ENCODE results near the gene TP53BP2. TPM values are rescaled to one million over a fixed set of nuclear protein-coding genes. Genes with fewer than 3 reads are reported as not detected.

The TP53BP2 gene
- total RNA-seq, 2 donors from 2014 or later: 63.1 to 88.9 TPM

DNA sequence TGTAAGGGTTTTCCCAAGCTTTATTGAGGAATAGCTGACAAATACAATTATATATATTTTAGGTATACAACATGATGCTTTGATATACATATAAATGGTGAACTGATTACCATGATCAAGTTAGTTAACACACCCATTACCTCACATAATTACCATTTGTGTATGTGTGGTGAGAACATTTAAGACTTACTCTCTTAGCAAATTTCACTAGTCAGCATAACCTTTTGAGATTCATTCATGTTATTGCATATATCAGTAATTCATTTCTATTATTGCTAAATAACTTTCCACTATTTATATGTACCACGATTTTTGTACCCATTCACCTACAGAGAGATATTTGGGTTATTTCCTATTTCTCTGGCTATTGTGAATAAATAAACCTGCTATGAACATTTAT is 16.2 kb upstream of the TP53BP2 start:
- H3K27me3 ChIP-seq (replicated peaks; ENCODE audit: insufficient read depth): no peaks in the 10 kb centered on the region
- no peaks in the 10 kb centered on the region for H3K36me3 ChIP-seq
- no peaks in the 10 kb centered on the region for H3K4me1 ChIP-seq (ENCODE audit: control insufficient read depth in 1 of 2, low read depth in 2 of 2)
- no peak for ATAC-seq (ENCODE audit: insufficient number of reproducible peaks, low FRiP score, low read depth)
- TF ChIP-seq, protein P1, sequence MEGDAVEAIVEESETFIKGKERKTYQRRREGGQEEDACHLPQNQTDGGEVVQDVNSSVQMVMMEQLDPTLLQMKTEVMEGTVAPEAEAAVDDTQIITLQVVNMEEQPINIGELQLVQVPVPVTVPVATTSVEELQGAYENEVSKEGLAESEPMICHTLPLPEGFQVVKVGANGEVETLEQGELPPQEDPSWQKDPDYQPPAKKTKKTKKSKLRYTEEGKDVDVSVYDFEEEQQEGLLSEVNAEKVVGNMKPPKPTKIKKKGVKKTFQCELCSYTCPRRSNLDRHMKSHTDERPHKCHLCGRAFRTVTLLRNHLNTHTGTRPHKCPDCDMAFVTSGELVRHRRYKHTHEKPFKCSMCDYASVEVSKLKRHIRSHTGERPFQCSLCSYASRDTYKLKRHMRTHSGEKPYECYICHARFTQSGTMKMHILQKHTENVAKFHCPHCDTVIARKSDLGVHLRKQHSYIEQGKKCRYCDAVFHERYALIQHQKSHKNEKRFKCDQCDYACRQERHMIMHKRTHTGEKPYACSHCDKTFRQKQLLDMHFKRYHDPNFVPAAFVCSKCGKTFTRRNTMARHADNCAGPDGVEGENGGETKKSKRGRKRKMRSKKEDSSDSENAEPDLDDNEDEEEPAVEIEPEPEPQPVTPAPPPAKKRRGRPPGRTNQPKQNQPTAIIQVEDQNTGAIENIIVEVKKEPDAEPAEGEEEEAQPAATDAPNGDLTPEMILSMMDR (IDR thresholded peaks at IDR 0.05): no peak
- H3K9me3 ChIP-seq: no peaks in the 10 kb centered on the region
- DNase-seq (ENCODE audit: low spot score): no peak
- H3K4me3 ChIP-seq: no peak overlapping the region
- no peak overlapping the region for H3K27ac ChIP-seq

DNA sequence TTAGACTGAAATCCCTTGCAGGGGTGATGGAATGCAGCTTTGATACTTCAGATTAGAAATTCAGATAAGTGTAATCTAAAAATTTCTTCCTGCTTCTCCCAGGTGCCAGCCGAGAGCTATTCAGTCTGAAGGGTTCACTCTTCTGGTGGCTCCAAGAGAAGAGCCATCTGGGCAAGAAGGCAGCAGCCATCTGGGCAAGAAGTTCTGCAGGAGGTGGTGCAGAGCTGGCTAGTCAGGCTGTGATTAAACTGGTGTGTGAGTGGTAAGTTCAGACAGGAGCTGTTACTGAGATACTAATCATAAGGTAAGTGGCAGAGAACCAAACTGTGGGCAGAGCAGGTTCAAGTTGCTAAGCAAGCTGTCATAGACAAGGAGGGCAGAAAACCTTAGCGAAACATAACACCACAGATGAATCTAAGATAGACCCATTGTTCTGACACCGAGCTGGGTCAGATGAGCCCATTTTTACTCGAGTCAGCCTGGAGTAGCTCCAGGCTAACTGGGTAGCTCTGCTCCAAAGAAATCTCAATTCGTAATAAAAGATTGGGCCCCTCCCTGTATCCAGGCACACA is 14.4 kb upstream of the TP53BP2 start:
- Histone ChIP-seq H3K27ac (no peak overlapping the region), H3K4me3 (no peak overlapping the region)
- ATAC-seq (ENCODE audit: insufficient number of reproducible peaks, low FRiP score, low read depth): no peak

DNA sequence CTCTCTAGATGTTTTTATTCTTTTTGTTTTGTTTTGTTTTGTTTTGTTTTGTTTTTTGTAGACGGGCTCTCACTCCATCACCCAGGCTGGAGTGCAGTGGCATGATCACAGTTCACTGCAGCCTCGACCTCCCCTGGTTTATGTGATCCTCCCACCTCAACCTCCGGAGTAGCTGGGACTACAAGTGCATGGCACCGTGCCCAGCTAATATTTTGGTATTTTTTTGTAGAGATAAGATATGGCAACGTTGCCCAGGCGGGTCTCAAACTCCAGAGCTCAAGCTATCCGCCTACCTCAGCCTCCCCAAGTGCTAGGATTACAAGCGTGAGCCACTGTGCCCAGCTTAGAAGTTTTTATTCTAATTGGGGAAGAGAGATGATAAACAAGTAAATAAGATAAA is 13.3 kb upstream of the TP53BP2 start:
- DNase-seq (ENCODE audit: low spot score) (no peak), ATAC-seq (ENCODE audit: insufficient number of reproducible peaks, low FRiP score, low read depth) (no peak)
- Histone ChIP-seq H3K4me1 (ENCODE audit: control insufficient read depth in 1 of 2, low read depth in 2 of 2) (no peaks in the 10 kb centered on the region), H3K4me3 (no peak overlapping the region), H3K27me3 (replicated peaks; ENCODE audit: insufficient read depth) (no peaks in the 10 kb centered on the region), H3K9me3 (no peaks in the 10 kb centered on the region), H3K27ac (no peak overlapping the region), H3K36me3 (no peaks in the 10 kb centered on the region)
- TF ChIP-seq, protein P1 (IDR thresholded peaks at IDR 0.05): no peak

More for the DNA sequence above, 14.4 kb upstream of the TP53BP2 start:
- DNase-seq (ENCODE audit: low spot score): no peak
- no peaks in the 10 kb centered on the region for H3K27me3 ChIP-seq (replicated peaks; ENCODE audit: insufficient read depth)
- no peaks in the 10 kb centered on the region for H3K36me3 ChIP-seq
- TF ChIP-seq, protein P1 (IDR thresholded peaks at IDR 0.05): no peak
- H3K4me1 ChIP-seq (ENCODE audit: control insufficient read depth in 1 of 2, low read depth in 2 of 2): no peaks in the 10 kb centered on the region
- no peaks in the 10 kb centered on the region for H3K9me3 ChIP-seq

DNA sequence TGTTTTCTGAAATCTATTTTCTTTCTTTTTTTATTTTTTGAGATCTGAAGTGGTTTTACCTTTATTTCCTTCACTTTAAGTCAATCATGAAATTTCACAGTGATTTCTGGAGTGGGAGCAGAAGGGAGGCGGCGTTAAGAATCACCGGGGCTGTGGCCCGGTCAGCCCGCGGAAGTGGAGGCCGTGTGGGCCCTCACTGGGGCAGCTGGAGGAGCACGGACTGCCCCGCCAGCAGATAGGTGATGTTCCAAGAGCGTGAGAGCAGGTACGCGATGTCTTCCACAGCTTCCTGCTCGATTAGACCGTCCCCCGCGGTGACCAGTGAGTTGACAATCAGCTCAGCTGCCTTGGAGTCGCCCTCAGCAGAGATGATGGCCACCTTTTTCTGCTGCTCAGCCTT is 10.6 kb upstream of the TP53BP2 start:
- no peak overlapping the region for H3K27ac ChIP-seq
- H3K4me1 ChIP-seq (ENCODE audit: control insufficient read depth in 1 of 2, low read depth in 2 of 2): no peaks in the 10 kb centered on the region
- DNase-seq (ENCODE audit: low spot score) (no peak), ATAC-seq (ENCODE audit: insufficient number of reproducible peaks, low FRiP score, low read depth) (no peak)
- no peaks in the 10 kb centered on the region for H3K36me3 ChIP-seq
- no peaks in the 10 kb centered on the region for H3K9me3 ChIP-seq
- TF ChIP-seq, protein P1 (IDR thresholded peaks at IDR 0.05): no peak
- no peak overlapping the region for H3K4me3 ChIP-seq
- no peaks in the 10 kb centered on the region for H3K27me3 ChIP-seq (replicated peaks; ENCODE audit: insufficient read depth)

DNA sequence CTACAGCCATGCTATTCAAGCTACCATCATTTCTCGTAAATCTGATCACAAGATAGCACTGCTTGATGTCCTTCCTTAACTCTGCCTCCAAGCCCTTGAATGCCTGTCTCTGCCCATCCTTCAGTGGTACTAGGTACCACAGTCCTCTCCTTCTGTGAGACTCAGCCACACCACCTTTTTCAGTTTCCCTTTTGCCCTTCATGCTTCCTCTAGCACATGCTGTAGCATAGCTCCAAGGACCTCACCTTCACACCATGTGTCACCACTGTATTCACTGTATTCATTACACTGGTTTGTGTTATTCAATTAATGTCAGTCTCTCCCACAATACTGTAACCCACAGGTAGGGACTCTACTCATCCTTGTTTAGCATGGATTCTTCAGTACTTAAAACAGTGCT is 8.0 kb upstream of the TP53BP2 start:
- TF ChIP-seq, protein P1 (IDR thresholded peaks at IDR 0.05): no peak
- ATAC-seq (ENCODE audit: insufficient number of reproducible peaks, low FRiP score, low read depth): no peak
- Histone ChIP-seq H3K9me3 (no peaks in the 10 kb centered on the region), H3K36me3 (no peaks in the 10 kb centered on the region), H3K4me1 (ENCODE audit: control insufficient read depth in 1 of 2, low read depth in 2 of 2) (no peaks in the 10 kb centered on the region), H3K4me3 (no peak overlapping the region), H3K27me3 (replicated peaks; ENCODE audit: insufficient read depth) (no peaks in the 10 kb centered on the region), H3K27ac (no peak overlapping the region)
- DNase-seq (ENCODE audit: low spot score): no peak

Measured in thoracic aorta (tissue), 2 donors.